GM12878 (cell line): Measurements from ENCODE around the gene KLHL10. TPM values are rescaled to one million over a fixed set of nuclear protein-coding genes. Genes with fewer than 3 reads are reported as not detected.

Experiments
- ATAC-seq: fragments of 200-7000 bp; cut with Tn5 transposase; 3 replicates; pipeline ENCODE4 v1.9.1; 2020; ENCODE audit warnings: mild to moderate bottlenecking, moderate library complexity
- BruUV-seq: library from RNA; stranded (reverse); fragments of 400-500 nt; replicated peaks from 2 replicates; lab custom pipeline; 2021; lab: Mats Ljungman, UMichigan
- CTCF ChIA-PET: fragments of 300-600 bp; sonication (Branson Sonifier 250); formaldehyde crosslinking; extraction: SDS; loops from one replicate; lab custom pipeline; 2021; ENCODE audit warnings: inconsistent platforms; lab: Yijun Ruan, JAX
- POLR2A ChIA-PET: fragments of 350-600 bp; formaldehyde crosslinking; extraction: SDS; loops from one replicate; lab custom pipeline; 2021; ENCODE audit warnings: inconsistent platforms; lab: Charles Lee
- RAD21 ChIA-PET: fragments of 300-600 bp; sonication (Branson Sonifier 250); formaldehyde crosslinking; loops from one replicate; lab custom pipeline; 2023; ENCODE audit warnings: antibody characterized with exemption; ENCODE audit not compliant: unreplicated experiment; lab: Charles Lee
- SMC1A ChIA-PET: fragments of 300-600 bp; sonication (Branson Sonifier 250); formaldehyde crosslinking; loops from one replicate; lab custom pipeline; 2023; ENCODE audit not compliant: unreplicated experiment, uncharacterized antibody; lab: Charles Lee
- DNase-seq: peaks from one replicate; pipeline ENCODE4 v3.0.0-alpha.2; 2011; ENCODE audit warnings: low read depth, low spot score
- FAIRE-seq: peaks from 3 replicates; lab custom pipeline; 2011; peaks lifted over from hg19 to GRCh38; lab: Jason Lieb, UNC
- H2AFZ ChIP-seq: 2 replicates; pipeline ENCODE4 v1.6.0; 2011; ENCODE audit warnings: low read depth, low read length, control low read depth; ENCODE audit not compliant: control insufficient read depth
- H3K27ac ChIP-seq: 2 replicates; pipeline ENCODE4 v1.5.1; 2011; ENCODE audit warnings: control low read depth; ENCODE audit not compliant: control insufficient read depth, insufficient read depth
- H3K27me3 ChIP-seq, 2 experiments: replicated peaks in 1 of 2; 2 replicates each; pipeline versions ENCODE4 v1.6.0 to v1.6.1; 2011; ENCODE audit warnings: low read length in 1 of 2; ENCODE audit not compliant: control insufficient read depth in 2 of 2, insufficient read depth in 2 of 2
- H3K36me3 ChIP-seq, 2 experiments: 2 replicates each; pipeline ENCODE4 v1.5.1; 2011; ENCODE audit warnings: low read length in 1 of 2; ENCODE audit not compliant: control insufficient read depth in 2 of 2, insufficient read depth in 2 of 2
- H3K4me1 ChIP-seq: 2 replicates; pipeline ENCODE4 v1.6.1; 2011; ENCODE audit warnings: mild to moderate bottlenecking, low read length, moderate library complexity, mixed read lengths; ENCODE audit not compliant: control insufficient read depth, insufficient read depth
- H3K4me2 ChIP-seq: 2 replicates; pipeline ENCODE4 v1.6.0; 2011; ENCODE audit warnings: control low read depth; ENCODE audit not compliant: control insufficient read depth, insufficient read depth
- H3K4me3 ChIP-seq: fragments of 200-600 bp; sonication (generic); 2 replicates; pipeline ENCODE4 v1.5.1; 2016
- H3K79me2 ChIP-seq: 2 replicates; pipeline ENCODE4 v1.6.0; 2011; ENCODE audit warnings: low read length; ENCODE audit not compliant: control insufficient read depth, insufficient read depth
- H3K9ac ChIP-seq: 2 replicates; pipeline ENCODE4 v1.8.0; 2011; ENCODE audit warnings: low read length, control low read depth, mixed read lengths; ENCODE audit not compliant: control insufficient read depth, insufficient read depth
- H3K9me3 ChIP-seq: replicated peaks from 3 replicates; pipeline ENCODE4 v1.5.1; 2011; ENCODE audit warnings: mild to moderate bottlenecking, low read length; ENCODE audit not compliant: control insufficient read depth, insufficient read depth
- H4K20me1 ChIP-seq: 2 replicates; pipeline ENCODE4 v1.6.0; 2011; ENCODE audit not compliant: control insufficient read depth, insufficient read depth
- CHD2 ChIP-seq: IDR thresholded peaks from 2 replicates; pipeline ENCODE4 v1.6.1; 2011; ENCODE audit warnings: low read depth, low read length, improper control_type of control experiment, borderline replicate concordance
- CREM ChIP-seq: IDR thresholded peaks from 2 replicates; pipeline ENCODE4 v1.6.1; 2014; ENCODE audit warnings: antibody characterized with exemption, low read depth
- ESRRA ChIP-seq: IDR thresholded peaks from 2 replicates; pipeline ENCODE4 v1.6.1; 2012; ENCODE audit warnings: mild to moderate bottlenecking, low read length, improper control_type of control experiment
- ETV6 ChIP-seq, 2 experiments: fragments of 450-650 bp in 1 of 2; IDR thresholded peaks in 1 of 2; conservative IDR thresholded peaks in 1 of 2; 2 replicates each; pipeline ENCODE4 v1.6.1; 2014; ENCODE audit warnings: antibody characterized with exemption in 1 of 2, borderline replicate concordance in 1 of 2, low read depth in 1 of 2, mild to moderate bottlenecking in 1 of 2, moderate library complexity in 1 of 2
- LARP7 ChIP-seq: fragments of 450-650 bp; IDR thresholded peaks from 2 replicates; pipeline ENCODE4 v1.6.1; 2017; ENCODE audit warnings: mild to moderate bottlenecking
- NFXL1 ChIP-seq: fragments of 450-650 bp; IDR thresholded peaks from 2 replicates; pipeline ENCODE4 v1.6.1; 2017; ENCODE audit warnings: antibody characterized with exemption, mild to moderate bottlenecking, borderline replicate concordance
- NFYA ChIP-seq: IDR thresholded peaks from 2 replicates; pipeline ENCODE4 v1.6.1; 2011; ENCODE audit warnings: low read depth, mild to moderate bottlenecking, low read length, improper control_type of control experiment, borderline replicate concordance
- ZBED1 ChIP-seq: IDR thresholded peaks from 2 replicates; pipeline ENCODE4 v1.6.1; 2016; ENCODE audit warnings: borderline replicate concordance
- WGBS: methylation state at CpG from one replicate; pipeline ENCODE4 v1.1.6; 2016; ENCODE audit warnings: low lambda C conversion rate; ENCODE audit not compliant: insufficient replicate concordance, insufficient coverage; ENCODE audit errors: missing lambda C conversion rate; 5-methylcytosine and 5-hydroxymethylcytosine counted together
- in situ Hi-C: fragments of 300-500 bp; cut with MboI; formaldehyde crosslinking; loops from 9 replicates; pipeline ENCODE4 v1.14.3; 2018; ENCODE audit warnings: mixed read lengths
- intact Hi-C: fragments of 100-400 bp; cut with micrococcal nuclease; formaldehyde crosslinking; loops from one replicate; pipeline ENCODE4 v1.14.2; 2022; ENCODE audit not compliant: unreplicated experiment
- polyA plus RNA-seq, 11 experiments: library from polyadenylated mRNA; depleted of rRNA in 4 of 11; unstranded in 6 of 11; stranded (reverse) in 5 of 11; fragments of >200 nt; fragmentation: Nextera tagmentation in 4 of 11; fragmentation: Illumina TruSeq in 1 of 11; extraction: Ambion mirVana in 4 of 11; extraction: Trizol in 1 of 11; gene quantifications; 1 replicate in 1 of 11; 2 replicates in 10 of 11; pipeline versions ENCODE4 v1.2.1 to v1.2.3, GENCODE V29; 2011 to 2016; ENCODE audit warnings: inconsistent platforms in 2 of 11, missing spikeins in 2 of 11, low read depth in 1 of 11
- total RNA-seq, 4 experiments: library from RNA; depleted of rRNA in 3 of 4; stranded (reverse); fragments of >200 nt in 3 of 4; fragmentation: Illumina TruSeq in 1 of 4; extraction: Trizol in 1 of 4; gene quantifications; 2 replicates each; pipeline versions ENCODE4 v1.2.1 to v1.2.3, GENCODE V29; 2013 to 2021
- TF ChIP-seq, protein P1 (sequence below): IDR thresholded peaks from 2 replicates; pipeline ENCODE4 v1.6.1; 2012; ENCODE audit warnings: low read length, inconsistent platforms

Gene KLHL10
- total and polyA plus RNA-seq, 10 of the 15 experiments (the other 5 are each of a cell fraction or from before 2014, with no cell fraction given) = 0.13 to 0.62 (median 0.20) TPM; not detected in 4

DNA sequence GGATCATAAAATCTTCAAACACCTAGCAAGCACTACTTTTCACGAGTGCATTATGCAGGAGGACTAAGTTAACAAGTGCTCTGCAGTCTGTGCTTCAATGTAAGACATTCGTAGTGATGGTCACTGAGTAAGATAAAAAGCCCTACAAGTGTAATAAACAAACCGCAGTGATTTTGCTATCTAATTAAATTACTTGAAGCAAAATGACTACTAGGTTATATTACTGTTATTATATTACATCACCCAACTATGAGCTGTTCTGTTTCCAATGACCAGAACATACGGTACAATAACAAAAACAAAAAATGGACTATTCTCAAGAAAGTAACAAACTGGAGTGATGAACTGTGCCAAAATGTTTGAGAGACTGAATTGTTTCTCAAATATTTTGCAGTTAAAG lies 11.2 kb downstream of the KLHL10 start:
- ChIA-PET SMC1A (interaction anchor here (1.3 to 5.2 kb wide), 4 partner anchors 11 to 81 kb away, joined by 3 to 33 read pairs (median 8); partner anchors contain the start of genes KLHL10, KLHL11, ODAD4 and P3H4), CTCF (interaction anchor here (1.2 to 2.7 kb wide), 4 partner anchors 15 to 159 kb away, joined by 3 to 18 read pairs (median 4); partner anchors contain the start of gene KLHL11), RAD21 (interaction anchor here (1.0 to 2.1 kb wide), 6 partner anchors 11 to 77 kb away, joined by 3 to 15 read pairs (median 5); partner anchors contain the start of genes KLHL10, KLHL11 and P3H4), POLR2A (interaction anchor here (1.0 to 1.4 kb wide), 3 partner anchors 10 to 82 kb away, joined by 3 to 5 read pairs (median 4); partner anchors contain the start of gene ODAD4)
- Histone ChIP-seq H2AFZ (no peak overlapping the region), H4K20me1 (no peaks in the 10 kb centered on the region), H3K79me2 (peaks cover 19% of the 10 kb centered on the region), H3K9ac (no peak overlapping the region), H3K4me2 (no peak overlapping the region), H3K4me3 (no peak overlapping the region), H3K27ac (no peak overlapping the region), H3K9me3 (no peaks in the 10 kb centered on the region), H3K36me3 (peaks cover 5 to 7% of the 10 kb centered on the region in 2 experiments), H3K27me3 (no peaks in the 10 kb centered on the region), H3K4me1 (peaks cover 8% of the 10 kb centered on the region; the same call in 1 of the 2 replicates)
- ATAC-seq = no peak; the same call in 2 of the 3 replicates
- WGBS = 81% methylated on average over 4 of the region's 4 CpGs
- in situ Hi-C loops (no loop called here), intact Hi-C loops (no loop called here)
- BruUV-seq = no TSS peak
- no peak for FAIRE-seq
- no peak for DNase-seq
- TF ChIP-seq LARP7 (no peak), ZBED1 (no peak), CREM (no peak), ESRRA (no peak), NFXL1 (no peak), ETV6 (conservative IDR thresholded peaks at IDR 0.05 in 1 of 2, IDR thresholded peaks at IDR 0.05 in 1 of 2; ENCODE audit: borderline replicate concordance in 1 of 2, low read depth in 1 of 2) (no peak), CHD2 (no peak), NFYA (no peak)
- TF ChIP-seq, protein P1, sequence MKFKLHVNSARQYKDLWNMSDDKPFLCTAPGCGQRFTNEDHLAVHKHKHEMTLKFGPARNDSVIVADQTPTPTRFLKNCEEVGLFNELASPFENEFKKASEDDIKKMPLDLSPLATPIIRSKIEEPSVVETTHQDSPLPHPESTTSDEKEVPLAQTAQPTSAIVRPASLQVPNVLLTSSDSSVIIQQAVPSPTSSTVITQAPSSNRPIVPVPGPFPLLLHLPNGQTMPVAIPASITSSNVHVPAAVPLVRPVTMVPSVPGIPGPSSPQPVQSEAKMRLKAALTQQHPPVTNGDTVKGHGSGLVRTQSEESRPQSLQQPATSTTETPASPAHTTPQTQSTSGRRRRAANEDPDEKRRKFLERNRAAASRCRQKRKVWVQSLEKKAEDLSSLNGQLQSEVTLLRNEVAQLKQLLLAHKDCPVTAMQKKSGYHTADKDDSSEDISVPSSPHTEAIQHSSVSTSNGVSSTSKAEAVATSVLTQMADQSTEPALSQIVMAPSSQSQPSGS = no peak
